ENCODE data around the gene MFSD2B. TPM values are rescaled to one million over a fixed set of nuclear protein-coding genes. Genes with fewer than 3 reads are reported as not detected.

MFSD2B gene, protein sequence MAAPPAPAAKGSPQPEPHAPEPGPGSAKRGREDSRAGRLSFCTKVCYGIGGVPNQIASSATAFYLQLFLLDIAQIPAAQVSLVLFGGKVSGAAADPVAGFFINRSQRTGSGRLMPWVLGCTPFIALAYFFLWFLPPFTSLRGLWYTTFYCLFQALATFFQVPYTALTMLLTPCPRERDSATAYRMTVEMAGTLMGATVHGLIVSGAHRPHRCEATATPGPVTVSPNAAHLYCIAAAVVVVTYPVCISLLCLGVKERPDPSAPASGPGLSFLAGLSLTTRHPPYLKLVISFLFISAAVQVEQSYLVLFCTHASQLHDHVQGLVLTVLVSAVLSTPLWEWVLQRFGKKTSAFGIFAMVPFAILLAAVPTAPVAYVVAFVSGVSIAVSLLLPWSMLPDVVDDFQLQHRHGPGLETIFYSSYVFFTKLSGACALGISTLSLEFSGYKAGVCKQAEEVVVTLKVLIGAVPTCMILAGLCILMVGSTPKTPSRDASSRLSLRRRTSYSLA
- total RNA-seq: 0.13 TPM in 1 of 2 replicates, not detected in the other

GRCh38 chr2:24009680-24010476 lies at the start of gene MFSD2B:
Gene MFSD2B, plus strand, starts transcription at chr2:24010085. Its CDS starts 12 bp downstream, at chr2:24010097.

DNA sequence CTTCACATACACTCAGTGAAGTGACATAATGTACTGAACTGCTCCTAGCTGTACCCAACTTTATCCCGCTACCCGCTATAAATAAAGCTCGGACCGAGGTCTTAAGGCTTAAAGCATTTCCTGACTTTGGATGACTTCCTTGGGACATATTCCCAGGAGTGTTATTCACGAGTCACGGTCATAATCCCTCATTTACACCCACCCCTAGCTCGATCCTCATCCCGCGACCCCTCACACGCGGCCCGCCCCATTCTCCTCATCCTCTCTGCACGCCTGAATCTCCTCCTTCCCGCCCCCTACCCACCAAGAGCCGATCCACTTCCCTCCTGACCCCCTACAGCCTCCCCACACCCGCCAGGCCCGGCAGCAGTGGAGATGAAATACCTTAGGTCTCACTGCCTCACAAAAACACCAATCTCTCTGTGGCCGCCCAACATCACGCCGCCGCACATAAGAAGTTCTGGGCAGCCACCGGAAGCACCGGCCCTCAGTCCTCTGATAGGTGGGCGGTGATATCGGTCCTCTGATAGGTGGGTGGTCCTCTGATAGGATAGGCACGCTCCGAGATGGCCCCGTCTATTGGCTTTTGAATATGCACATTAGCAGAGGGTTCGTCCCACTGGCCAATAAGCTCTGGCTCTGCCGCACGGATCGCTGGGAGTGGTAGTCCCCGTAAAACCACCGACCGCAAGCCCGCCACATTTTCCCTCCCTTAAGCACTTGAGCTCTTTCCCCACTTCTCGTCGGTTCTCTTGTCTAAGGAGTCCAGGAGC lies 37.2 kb downstream of the MFSD2B start, which contains the start of gene WDCP:
TSS of gene WDCP (minus strand) at position 462 of the 773 bp plus-strand sequence. CDS start 7,897 bp downstream, outside the sequence.

GRCh38 chr2:24049485-24050021 lies 39.7 kb downstream of the MFSD2B start, which contains the start of gene FKBP1B:
Gene FKBP1B, plus strand, starts transcription at chr2:24049741. Its CDS starts 109 bp downstream, at chr2:24049850.

Other genes with a start within 250 kb of the MFSD2B start
- gene ATAD2B, start 83.0 kb upstream of the MFSD2B start, total RNA-seq: 3.0 and 15.6 TPM in 2 replicates
- 12.2 and 13.2 TPM in 2 replicates for gene UBXN2A, start 69.6 kb upstream of the MFSD2B start, total RNA-seq
- 7.5 and 11.3 TPM in 2 replicates for gene WDCP, start 37.3 kb downstream of the MFSD2B start, total RNA-seq
- 15.5 and 20.7 TPM in 2 replicates for gene FKBP1B, start 39.7 kb downstream of the MFSD2B start, total RNA-seq
- 169 TPM in 2 replicates for gene SF3B6, start 66.2 kb downstream of the MFSD2B start, total RNA-seq
- gene TP53I3, start 74.7 kb downstream of the MFSD2B start, total RNA-seq: 54.9 and 77.7 TPM in 2 replicates
- 0.39 TPM in 1 of 2 replicates, not detected in the other for gene PFN4, start 113.2 kb downstream of the MFSD2B start, total RNA-seq
- gene FAM228B, start 113.4 kb downstream of the MFSD2B start, total RNA-seq: 9.6 and 11.5 TPM in 2 replicates
- 0.08 and 0.39 TPM in 2 replicates for gene FAM228A, start 165.0 kb downstream of the MFSD2B start, total RNA-seq

All from epithelial cell of alveolus of lung (primary cell).